HepG2 (cell line): Measurements from ENCODE around the gene NAPG. TPM values are rescaled to one million over a fixed set of nuclear protein-coding genes. Genes with fewer than 3 reads are reported as not detected.

Source experiments
- ATAC-seq: fragments of 200-7000 bp; cut with Tn5 transposase; 3 replicates; pipeline ENCODE4 v1.9.1; 2020; ENCODE audit warnings: mild to moderate bottlenecking, moderate library complexity
- BruUV-seq: library from RNA; stranded (reverse); fragments of 400-500 nt; replicated peaks from 2 replicates; lab custom pipeline; 2021; lab: Mats Ljungman, UMichigan
- CTCF ChIA-PET: fragments of 300-600 bp; formaldehyde crosslinking; extraction: SDS; loops from one replicate; lab custom pipeline; 2021; ENCODE audit warnings: low total read pairs, inconsistent platforms, low intra/inter-chr PET ratio; lab: Yijun Ruan, JAX
- POLR2A ChIA-PET: fragments of 350-600 bp; sonication (Branson Sonifier 250); formaldehyde crosslinking; loops from one replicate; lab custom pipeline; 2020; ENCODE audit warnings: antibody characterized with exemption, inconsistent platforms; lab: Yijun Ruan, JAX
- DNase-seq: peaks from one replicate; pipeline ENCODE4 v3.0.0-alpha.2; 2015; ENCODE audit warnings: low spot score
- FAIRE-seq: peaks from 3 replicates; lab custom pipeline; 2011; peaks lifted over from hg19 to GRCh38; lab: Jason Lieb, UNC
- H2AFZ ChIP-seq: one replicate; pipeline ENCODE4 v1.6.1; 2011; ENCODE audit warnings: low read length, inconsistent platforms
- H3K27ac ChIP-seq: fragments of 300-600 bp; 3 replicates; pipeline ENCODE4 v1.8.0; 2011; ENCODE audit warnings: mixed run types, mild to moderate bottlenecking, mixed read lengths, low read length, inconsistent platforms; ENCODE audit not compliant: insufficient read depth; ENCODE audit errors: extremely low read length
- H3K27me3 ChIP-seq, 2 experiments: fragments of 200-600 bp in 1 of 2; 2 replicates in 1 of 2; 3 replicates in 1 of 2; pipeline versions ENCODE4 v1.6.0 to v1.8.0; 2011; ENCODE audit warnings: low read length in 2 of 2, mild to moderate bottlenecking in 2 of 2, moderate library complexity in 2 of 2, inconsistent platforms in 1 of 2; ENCODE audit not compliant: insufficient read depth in 2 of 2, control insufficient read depth in 1 of 2
- H3K36me3 ChIP-seq, 2 experiments: fragments of 200-600 bp in 1 of 2; replicated peaks in 1 of 2; 2 replicates in 1 of 2; 3 replicates in 1 of 2; pipeline versions ENCODE4 v1.5.1 to v1.8.0; 2011; ENCODE audit warnings: low read length in 2 of 2, inconsistent platforms in 1 of 2; ENCODE audit not compliant: insufficient read depth in 2 of 2, control insufficient read depth in 1 of 2
- H3K4me1 ChIP-seq: 2 replicates; pipeline ENCODE4 v1.5.1; 2012; ENCODE audit warnings: low read length, inconsistent platforms; ENCODE audit not compliant: insufficient read depth
- H3K4me2 ChIP-seq: 2 replicates; pipeline ENCODE4 v1.6.0; 2011; ENCODE audit warnings: low read depth, low read length, inconsistent platforms
- H3K4me3 ChIP-seq, 3 experiments: fragments of 200-600 bp in 1 of 3; sonication (generic), shearing (Covaris generic) in 1 of 3; replicated peaks in 1 of 3; 2 replicates each; pipeline ENCODE4 v1.5.1; 2011 to 2016; ENCODE audit warnings: low read length in 3 of 3, inconsistent platforms in 2 of 3, low read depth in 2 of 3, mild to moderate bottlenecking in 2 of 3, control low read depth in 1 of 3, mixed read lengths in 1 of 3; ENCODE audit not compliant: insufficient read depth in 1 of 3
- H3K79me2 ChIP-seq: one replicate; pipeline ENCODE4 v1.6.1; 2011; ENCODE audit warnings: low read length, inconsistent platforms; ENCODE audit not compliant: insufficient read depth
- H3K9ac ChIP-seq: 2 replicates; pipeline ENCODE4 v1.6.0; 2011; ENCODE audit warnings: mild to moderate bottlenecking, low read depth, low read length, inconsistent platforms; ENCODE audit not compliant: insufficient read depth
- H3K9me3 ChIP-seq: 2 replicates; pipeline ENCODE4 v1.5.1; 2012; ENCODE audit warnings: mild to moderate bottlenecking, low read length
- H4K20me1 ChIP-seq: 2 replicates; pipeline ENCODE4 v1.6.0; 2011; ENCODE audit warnings: inconsistent platforms, mild to moderate bottlenecking, low read length, moderate library complexity; ENCODE audit not compliant: insufficient read depth
- ATF4 ChIP-seq, 2 experiments: fragments of 450-650 bp in 1 of 2; sonication (generic) in 1 of 2; formaldehyde crosslinking; IDR thresholded peaks; 2 replicates each; pipeline versions ENCODE4 v1.5.0 to v1.8.0; 2020 to 2022; ENCODE audit warnings: mild to moderate bottlenecking in 1 of 2, missing genetic modification reagents in 1 of 2
- HDAC2 ChIP-seq: sonication (generic); formaldehyde crosslinking; IDR thresholded peaks from 2 replicates; pipeline ENCODE4 v1.4.0; 2020; ENCODE audit warnings: missing genetic modification reagents
- KDM2A ChIP-seq: sonication (generic); formaldehyde crosslinking; IDR thresholded peaks from 2 replicates; pipeline ENCODE4 v1.4.0; 2020; ENCODE audit warnings: low read depth, missing genetic modification reagents, borderline replicate concordance
- POLR2G ChIP-seq: fragments of 200-400 bp; formaldehyde crosslinking; IDR thresholded peaks from 2 replicates; pipeline ENCODE4 v1.6.1; 2018; ENCODE audit warnings: mild to moderate bottlenecking, low read depth, low read length, moderate library complexity
- RCOR2 ChIP-seq: IDR thresholded peaks from 2 replicates; pipeline ENCODE4 v1.6.1; 2016; ENCODE audit warnings: missing biosample characterization, missing genetic modification reagents
- RNF2 ChIP-seq: fragments of 450-650 bp; conservative IDR thresholded peaks from 2 replicates; pipeline ENCODE4 v1.6.1; 2016; ENCODE audit warnings: low read depth
- SAFB2 ChIP-seq: sonication (generic); formaldehyde crosslinking; IDR thresholded peaks from 2 replicates; pipeline ENCODE4 v1.5.1; 2020; ENCODE audit warnings: missing genetic modification reagents, low read depth, mild to moderate bottlenecking, borderline replicate concordance
- SMARCE1 ChIP-seq: fragments of 450-650 bp; IDR thresholded peaks from 2 replicates; pipeline ENCODE4 v1.6.1; 2017; ENCODE audit warnings: borderline replicate concordance
- XRCC5 ChIP-seq: fragments of 200-400 bp; formaldehyde crosslinking; optimal IDR thresholded peaks from 2 replicates; pipeline ENCODE3; 2017; ENCODE audit warnings: mild to moderate bottlenecking, low read length
- ZBTB40 ChIP-seq, 2 experiments: fragments of 450-650 bp in 1 of 2; sonication (generic) in 1 of 2; formaldehyde crosslinking in 1 of 2; IDR thresholded peaks; 2 replicates each; pipeline versions ENCODE4 v1.6.1 to v1.8.0; 2016 to 2022; ENCODE audit warnings: antibody characterized with exemption in 1 of 2, mild to moderate bottlenecking in 1 of 2, missing genetic modification reagents in 1 of 2
- ZFP36L2 ChIP-seq: sonication (generic); formaldehyde crosslinking; IDR thresholded peaks from 2 replicates; pipeline ENCODE4 v1.4.0; 2020; ENCODE audit warnings: missing genetic modification reagents
- ZMAT5 ChIP-seq: sonication (generic); formaldehyde crosslinking; IDR thresholded peaks from 2 replicates; pipeline ENCODE4 v1.5.0; 2020; ENCODE audit warnings: mild to moderate bottlenecking, low read depth, missing genetic modification reagents, borderline replicate concordance
- ZNF143 ChIP-seq: sonication (generic); formaldehyde crosslinking; IDR thresholded peaks from 2 replicates; pipeline ENCODE4 v1.4.0; 2020; ENCODE audit warnings: missing genetic modification reagents
- ZNF317 ChIP-seq: sonication (generic); formaldehyde crosslinking; IDR thresholded peaks from 2 replicates; pipeline ENCODE4 v1.5.0; 2020; ENCODE audit warnings: mild to moderate bottlenecking, missing genetic modification reagents
- ZNF691 ChIP-seq: sonication (generic); formaldehyde crosslinking; IDR thresholded peaks from 2 replicates; pipeline ENCODE4 v1.4.0; 2020; ENCODE audit warnings: missing genetic modification reagents, low read depth, mild to moderate bottlenecking, borderline replicate concordance
- WGBS: methylation state at CpG from one replicate; pipeline ENCODE4 v1.1.6; 2017; ENCODE audit warnings: low lambda C conversion rate; 5-methylcytosine and 5-hydroxymethylcytosine counted together
- in situ Hi-C: cut with HindIII; loops from 2 replicates; pipeline ENCODE4 v1.10.0; 2017; ENCODE audit warnings: low pct_unique_long_range_greater_than_20kb; ENCODE audit not compliant: extremely low pct_ligation_motif_present
- intact Hi-C: fragments of 100-400 bp; cut with micrococcal nuclease; formaldehyde crosslinking; loops from one replicate; pipeline ENCODE4 v1.10.0; 2022; ENCODE audit not compliant: unreplicated experiment
- polyA plus RNA-seq, 8 experiments: library from polyadenylated mRNA; depleted of rRNA in 3 of 8; stranded (reverse) in 7 of 8; unstranded in 1 of 8; fragments of >200 nt; fragmentation: Illumina TruSeq in 4 of 8; extraction: Trizol in 4 of 8; gene quantifications; 2 replicates each; pipeline versions ENCODE4 v1.2.1 to v1.2.3, GENCODE V29; 2011 to 2016; ENCODE audit warnings: low read depth in 4 of 8, missing spikeins in 1 of 8, mixed read lengths in 1 of 8; ENCODE audit not compliant: insufficient read depth in 1 of 8
- total RNA-seq, 5 experiments: library from RNA; depleted of rRNA; stranded (reverse); fragments of >200 nt; fragmentation: Illumina TruSeq; extraction: Trizol; gene quantifications; 2 replicates each; pipeline ENCODE4 v1.2.3, GENCODE V29; 2016; ENCODE audit warnings: low read depth in 1 of 5

NAPG gene
- total and polyA plus RNA-seq, 2 of the 13 experiments (the other 11 are each of a cell fraction or from before 2014, with no cell fraction given): 19.8 to 34.4 TPM

- in situ Hi-C loops: no loop called here
- 44% methylated on average over 4 of the region's 4 CpGs for WGBS
- no peak overlapping the region for H2AFZ ChIP-seq
- ChIA-PET CTCF (no interaction called here), POLR2A (no interaction called here)
- FAIRE-seq (no peak), DNase-seq (no peak), ATAC-seq (no peak)
- no peaks in the 10 kb centered on the region for H3K9me3 ChIP-seq
- H3K79me2 ChIP-seq: no peaks in the 10 kb centered on the region
- no peaks in the 10 kb centered on the region for H3K27me3 ChIP-seq
- H4K20me1 ChIP-seq: no peaks in the 10 kb centered on the region
- H3K27ac ChIP-seq: no peak overlapping the region
- H3K4me1 ChIP-seq: peaks cover 6% of the 10 kb centered on the region
- no TSS peak for BruUV-seq
- no peak overlapping the region for H3K4me2 ChIP-seq
- intact Hi-C loops: no loop called here
- H3K36me3 ChIP-seq: no peaks in the 10 kb centered on the region
- no peak overlapping the region for H3K9ac ChIP-seq
- H3K4me3 ChIP-seq: no peak overlapping the region
- TF ChIP-seq RNF2 (no peak), ZBTB40 (IDR thresholded peaks at IDR 0.05) (no peak), ZBTB40 (CRISPR knock-in tag; IDR thresholded peaks at IDR 0.05) (no peak), XRCC5 (no peak), KDM2A (no peak), ZFP36L2 (CRISPR knock-in tag) (no peak), ZNF143 (no peak), SMARCE1 (no peak), RCOR2 (CRISPR knock-in tag) (no peak), ZNF691 (CRISPR knock-in tag) (no peak), POLR2G (no peak), ZNF317 (CRISPR knock-in tag) (no peak), HDAC2 (CRISPR knock-in tag) (no peak), ZMAT5 (CRISPR knock-in tag) (no peak), SAFB2 (CRISPR knock-in tag) (no peak), ATF4 (CRISPR knock-in tag; IDR thresholded peaks at IDR 0.05) (no peak)
These were observed 37.8 kb upstream of the NAPG start for GRCh38 chr18:10488017-10488416.
